HEK293T (cell line): Measurements from ENCODE around the gene SERPINA3.

ENCODE experiments used
- CTCF ChIA-PET: fragments of 350-600 bp; formaldehyde crosslinking; extraction: SDS; loops from one replicate; lab custom pipeline; 2021; ENCODE audit warnings: antibody characterized with exemption, inconsistent platforms; lab: Yijun Ruan, JAX
- POLR2A ChIA-PET: fragments of 350-600 bp; formaldehyde crosslinking; extraction: SDS; loops from one replicate; lab custom pipeline; 2020; ENCODE audit warnings: antibody characterized with exemption, inconsistent platforms; lab: Yijun Ruan, JAX
- DNase-seq: peaks from one replicate; pipeline ENCODE4 v3.0.0; 2012; ENCODE audit warnings: mixed read lengths; ENCODE audit errors: extremely low spot score
- ARNT ChIP-seq: fragments of 450-650 bp; IDR thresholded peaks from 2 replicates; pipeline ENCODE4 v1.6.1; 2017; ENCODE audit warnings: mild to moderate bottlenecking
- BHLHE40 ChIP-seq: fragments of 450-650 bp; IDR thresholded peaks from 2 replicates; pipeline ENCODE4 v1.6.1; 2016; ENCODE audit warnings: mild to moderate bottlenecking, moderate library complexity, borderline replicate concordance
- CTBP1 ChIP-seq: fragments of 450-650 bp; IDR thresholded peaks from 2 replicates; pipeline ENCODE4 v1.6.1; 2016; ENCODE audit warnings: borderline replicate concordance
- ELF4 ChIP-seq: fragments of 450-650 bp; IDR thresholded peaks from 2 replicates; pipeline ENCODE4 v1.6.1; 2017; ENCODE audit warnings: antibody characterized with exemption
- FOXA1 ChIP-seq: fragments of 450-650 bp; IDR thresholded peaks from 2 replicates; pipeline ENCODE4 v1.6.1; 2016; ENCODE audit warnings: mild to moderate bottlenecking
- FOXK2 ChIP-seq: fragments of 450-650 bp; IDR thresholded peaks from 2 replicates; pipeline ENCODE4 v1.6.1; 2016; ENCODE audit warnings: mild to moderate bottlenecking
- FOXM1 ChIP-seq: fragments of 450-650 bp; IDR thresholded peaks from 2 replicates; pipeline ENCODE4 v1.6.1; 2017; ENCODE audit warnings: mild to moderate bottlenecking, borderline replicate concordance
- HDGF ChIP-seq: fragments of 450-650 bp; IDR thresholded peaks from 2 replicates; pipeline ENCODE4 v1.6.1; 2017; ENCODE audit warnings: antibody characterized with exemption, borderline replicate concordance
- L3MBTL2 ChIP-seq: fragments of 450-650 bp; conservative IDR thresholded peaks from 2 replicates; pipeline ENCODE4 v1.6.1; 2016; ENCODE audit warnings: mild to moderate bottlenecking
- LEF1 ChIP-seq: fragments of 450-650 bp; IDR thresholded peaks from 2 replicates; pipeline ENCODE4 v1.6.1; 2017; ENCODE audit warnings: mild to moderate bottlenecking, borderline replicate concordance
- NFRKB ChIP-seq: fragments of 450-650 bp; IDR thresholded peaks from 2 replicates; pipeline ENCODE4 v1.6.1; 2016; ENCODE audit warnings: mild to moderate bottlenecking, moderate library complexity
- PKNOX1 ChIP-seq: fragments of 450-650 bp; IDR thresholded peaks from 2 replicates; pipeline ENCODE4 v1.6.1; 2016
- SP1 ChIP-seq: fragments of 450-650 bp; IDR thresholded peaks from 2 replicates; pipeline ENCODE4 v1.6.1; 2017
- SUZ12 ChIP-seq: fragments of 450-650 bp; IDR thresholded peaks from 2 replicates; pipeline ENCODE4 v1.6.1; 2016; ENCODE audit warnings: mild to moderate bottlenecking
- TARDBP ChIP-seq: fragments of 450-650 bp; IDR thresholded peaks from 2 replicates; pipeline ENCODE4 v1.6.1; 2016
- ZNF384 ChIP-seq: fragments of 450-650 bp; IDR thresholded peaks from 2 replicates; pipeline ENCODE4 v1.6.1; 2016

The SERPINA3 gene

DNA sequence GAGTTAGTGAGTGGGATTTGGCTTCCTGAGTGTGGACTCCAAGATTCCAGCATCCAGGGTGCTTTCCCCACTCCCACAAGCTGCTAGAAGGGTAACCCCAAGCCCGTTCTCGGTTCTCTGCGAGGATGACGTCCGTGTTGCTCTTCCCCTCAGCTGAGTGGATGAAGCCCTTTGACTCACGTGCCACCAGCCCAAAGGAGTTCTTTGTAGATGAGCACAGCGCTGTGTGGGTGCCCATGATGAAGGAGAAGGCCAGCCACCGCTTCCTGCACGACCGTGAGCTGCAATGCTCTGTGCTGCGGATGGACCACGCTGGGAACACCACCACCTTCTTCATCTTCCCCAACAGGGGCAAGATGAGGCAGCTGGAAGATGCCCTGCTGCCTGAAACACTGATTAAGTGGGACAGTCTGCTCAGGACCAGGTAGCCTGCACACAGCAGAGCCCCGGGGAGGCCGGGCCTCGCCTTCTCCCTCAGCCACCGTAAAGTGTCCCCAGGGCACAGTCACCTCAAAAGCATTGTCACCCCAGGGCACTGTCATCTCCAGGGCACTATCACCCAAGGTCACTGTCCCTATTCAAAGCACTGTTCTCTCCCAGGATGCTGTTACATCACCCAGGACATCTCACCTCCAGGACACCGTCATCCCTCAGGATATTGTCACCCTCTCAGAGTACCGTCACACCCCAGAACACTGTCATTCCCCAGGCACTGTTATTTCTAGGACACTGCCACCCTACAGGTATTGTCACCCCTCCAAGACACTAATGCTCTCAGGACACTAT, 31.3 kb downstream of the SERPINA3 start:
- ChIA-PET POLR2A (no interaction called here), CTCF (no interaction called here)
- TF ChIP-seq PKNOX1 = no peak
- no peak for TF ChIP-seq L3MBTL2
- no peak for TF ChIP-seq CTBP1
- no peak for TF ChIP-seq ZNF384
- no peak for TF ChIP-seq FOXA1
- DNase-seq = no peak

DNA sequence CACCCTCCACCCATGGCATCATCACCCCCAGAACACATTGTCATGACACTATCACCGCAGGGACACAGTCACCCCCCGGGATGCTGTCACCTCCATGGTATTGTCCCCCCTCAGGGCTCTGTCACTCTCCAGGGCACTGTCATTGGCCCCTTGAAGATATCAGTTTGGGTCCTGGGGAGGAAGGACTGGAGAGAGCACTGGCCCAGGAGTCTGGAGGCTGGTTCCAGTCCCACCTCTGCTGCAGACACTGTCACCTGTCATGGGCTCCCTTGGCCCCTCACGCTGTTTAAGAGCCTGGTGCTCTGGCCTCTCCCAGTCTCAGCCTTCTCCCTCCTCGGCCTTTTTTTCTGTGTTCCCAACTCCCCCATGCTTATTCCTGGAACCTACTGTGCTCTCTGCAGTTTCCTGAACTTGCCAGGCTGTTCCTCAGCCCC, 31.9 kb downstream of the SERPINA3 start:
- POLR2A ChIA-PET = no interaction called here
- CTCF ChIA-PET = no interaction called here
- no peak for TF ChIP-seq SUZ12
- TF ChIP-seq LEF1 = no peak
- no peak for TF ChIP-seq ZNF384
- TF ChIP-seq CTBP1 = no peak
- TF ChIP-seq HDGF = no peak
- no peak for TF ChIP-seq ARNT
- no peak for TF ChIP-seq TARDBP
- no peak for TF ChIP-seq FOXA1
- TF ChIP-seq NFRKB = no peak
- no peak for TF ChIP-seq ELF4
- no peak for TF ChIP-seq L3MBTL2
- TF ChIP-seq FOXM1 = no peak
- no peak for TF ChIP-seq SP1
- TF ChIP-seq PKNOX1 = no peak
- no peak for TF ChIP-seq FOXK2
- no peak for TF ChIP-seq BHLHE40
- DNase-seq = no peak

DNA sequence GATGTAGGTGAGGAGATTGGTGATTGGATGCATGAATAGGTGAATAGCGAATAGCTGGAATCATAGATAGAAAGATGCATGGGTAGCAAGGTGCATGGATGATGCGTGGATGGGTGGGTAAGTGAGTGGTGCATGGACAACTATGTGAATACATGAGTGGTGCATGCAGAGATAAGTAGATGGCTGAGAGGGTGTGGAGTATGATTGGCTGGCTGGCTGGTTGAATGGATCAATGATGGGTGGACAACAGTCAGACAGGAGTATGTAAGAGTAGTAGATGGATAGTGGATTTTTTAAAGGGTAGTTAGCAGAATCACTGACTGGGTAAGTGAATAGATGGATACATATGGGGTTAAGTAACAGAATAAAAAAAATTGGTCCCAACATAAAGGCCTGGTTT, 33.9 kb downstream of the SERPINA3 start:
- ChIA-PET CTCF (no interaction called here), POLR2A (no interaction called here)
- TF ChIP-seq FOXK2 (no peak), BHLHE40 (no peak), NFRKB (no peak), TARDBP (no peak), ZNF384 (no peak), PKNOX1 (no peak), ELF4 (no peak), L3MBTL2 (no peak), FOXM1 (no peak), HDGF (no peak), FOXA1 (no peak), LEF1 (no peak), ARNT (no peak), SUZ12 (no peak)
- no peak for DNase-seq

DNA sequence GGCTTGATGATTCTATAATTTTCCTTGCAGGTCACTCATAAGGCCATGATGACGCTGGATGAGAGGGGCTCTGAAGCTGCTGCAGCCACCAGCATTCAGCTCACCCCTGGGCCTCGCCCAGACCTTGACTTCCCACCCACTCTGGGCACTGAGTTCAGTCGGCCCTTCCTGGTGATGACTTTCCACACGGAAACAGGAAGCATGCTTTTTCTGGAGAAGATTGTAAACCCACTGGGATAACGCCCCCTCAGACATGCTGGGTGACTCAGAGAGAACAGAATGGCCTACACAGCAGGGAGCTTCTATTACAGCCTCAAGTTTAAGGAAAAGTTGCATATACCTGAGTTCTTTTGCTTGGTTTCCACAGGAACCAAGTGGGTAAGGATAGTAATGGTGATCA, 34.3 kb downstream of the SERPINA3 start:
- CTCF ChIA-PET = no interaction called here
- no peak for DNase-seq
- POLR2A ChIA-PET = no interaction called here
- TF ChIP-seq FOXK2 (no peak), SP1 (no peak), NFRKB (no peak), ZNF384 (no peak), FOXA1 (no peak)

DNA sequence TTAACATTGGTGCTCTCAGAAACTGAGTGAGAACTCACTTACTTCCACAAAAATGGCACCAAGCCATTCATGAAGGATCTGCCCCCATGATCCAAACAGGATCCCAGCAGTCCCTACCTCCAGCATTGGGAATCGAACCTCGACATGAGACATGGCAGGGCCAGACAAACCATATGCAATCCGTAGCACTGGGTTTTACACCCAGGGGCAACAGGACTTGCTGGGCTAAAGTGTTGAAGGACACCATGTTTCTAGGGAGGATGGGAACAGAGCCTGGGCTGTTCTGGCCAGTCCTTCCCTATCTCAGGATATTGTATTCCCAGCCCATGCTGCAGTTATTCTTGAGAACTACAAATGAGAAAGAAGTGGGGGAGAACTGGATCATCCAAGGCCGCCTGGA, 36.6 kb downstream of the SERPINA3 start:
- no peak for DNase-seq
- POLR2A ChIA-PET = no interaction called here
- TF ChIP-seq NFRKB (no peak), FOXK2 (no peak)
- CTCF ChIA-PET = no interaction called here

GRCh38 chr14:94649543-94650443, 37.6 kb downstream of the SERPINA3 start:
- POLR2A ChIA-PET = no interaction called here
- CTCF ChIA-PET = no interaction called here
- no peak for TF ChIP-seq TARDBP
- TF ChIP-seq ARNT = no peak
- no peak for DNase-seq

- TF ChIP-seq PKNOX1 = no peak
- no peak for TF ChIP-seq LEF1
- TF ChIP-seq L3MBTL2 = no peak
- TF ChIP-seq ARNT = no peak
- TF ChIP-seq CTBP1 = no peak
- TF ChIP-seq FOXA1 = no peak
- TF ChIP-seq FOXK2 = no peak
- no peak for TF ChIP-seq NFRKB
- no peak for TF ChIP-seq HDGF
- no peak for TF ChIP-seq TARDBP
- TF ChIP-seq BHLHE40 = no peak
- no peak for TF ChIP-seq ELF4
- TF ChIP-seq SUZ12 = no peak
- no peak for TF ChIP-seq ZNF384
- TF ChIP-seq SP1 = no peak
- no peak for TF ChIP-seq FOXM1
- POLR2A ChIA-PET = no interaction called here
- CTCF ChIA-PET = no interaction called here
Measured at GRCh38 chr14:94650444-94650775, 38.2 kb downstream of the SERPINA3 start.

More at GRCh38 chr14:94650444-94650775, 38.2 kb downstream of the SERPINA3 start:
- no peak for DNase-seq
